Activated naive CD8-positive, alpha-beta T cell treated with anti-CD3 and anti-CD28 coated beads, Interleukin-2, amount 10 ng/mL, durations not matched to agents 7 days and 5 days (primary cell): ENCODE data around the gene ITGAD. TPM values are rescaled to one million over a fixed set of nuclear protein-coding genes. Genes with fewer than 3 reads are reported as not detected.
A peak's percentile ranks its signal among the peaks of the same experiment; 100 is the strongest.

ENCODE experiments used
- ATAC-seq: fragments of 150-1000 bp; cut with Tn5 transposase; one replicate; pipeline ENCODE4 v1.10.0; 2021; ENCODE audit warnings: low read depth, moderate library complexity
- POLR2A ChIA-PET: fragments of 350-600 bp; sonication (Branson Sonifier 250); formaldehyde crosslinking; loops from one replicate; lab custom pipeline; 2021; ENCODE audit warnings: antibody characterized with exemption; lab: Charles Lee
- DNase-seq: peaks from one replicate; pipeline ENCODE4 v3.0.0; 2021
- H3K27ac Mint-ChIP-seq: one replicate; pipeline ENCODE4 v1.8.0; 2022; ENCODE audit warnings: mild to moderate bottlenecking, mixed read lengths
- H3K27me3 Mint-ChIP-seq: one replicate; pipeline ENCODE4 v1.8.0; 2022; ENCODE audit warnings: mild to moderate bottlenecking, moderate library complexity, mixed read lengths
- H3K36me3 Mint-ChIP-seq: one replicate; pipeline ENCODE4 v1.8.0; 2021; ENCODE audit warnings: mild to moderate bottlenecking, mixed read lengths
- H3K4me1 Mint-ChIP-seq: one replicate; pipeline ENCODE4 v1.8.0; 2021; ENCODE audit warnings: mixed read lengths
- H3K4me3 Mint-ChIP-seq: one replicate; pipeline ENCODE4 v1.8.0; 2022; ENCODE audit warnings: mild to moderate bottlenecking, moderate library complexity, mixed read lengths
- H3K9me3 Mint-ChIP-seq: one replicate; pipeline ENCODE4 v1.8.0; 2021; ENCODE audit warnings: mixed read lengths
- total RNA-seq, 2 experiments: library from RNA; stranded (reverse); gene quantifications; one replicate each; pipeline ENCODE4 v1.2.3, GENCODE V29; 2021

The ITGAD gene
- total RNA-seq, 2 experiments from 2014 or later = 0.09 to 0.28 TPM

DNA sequence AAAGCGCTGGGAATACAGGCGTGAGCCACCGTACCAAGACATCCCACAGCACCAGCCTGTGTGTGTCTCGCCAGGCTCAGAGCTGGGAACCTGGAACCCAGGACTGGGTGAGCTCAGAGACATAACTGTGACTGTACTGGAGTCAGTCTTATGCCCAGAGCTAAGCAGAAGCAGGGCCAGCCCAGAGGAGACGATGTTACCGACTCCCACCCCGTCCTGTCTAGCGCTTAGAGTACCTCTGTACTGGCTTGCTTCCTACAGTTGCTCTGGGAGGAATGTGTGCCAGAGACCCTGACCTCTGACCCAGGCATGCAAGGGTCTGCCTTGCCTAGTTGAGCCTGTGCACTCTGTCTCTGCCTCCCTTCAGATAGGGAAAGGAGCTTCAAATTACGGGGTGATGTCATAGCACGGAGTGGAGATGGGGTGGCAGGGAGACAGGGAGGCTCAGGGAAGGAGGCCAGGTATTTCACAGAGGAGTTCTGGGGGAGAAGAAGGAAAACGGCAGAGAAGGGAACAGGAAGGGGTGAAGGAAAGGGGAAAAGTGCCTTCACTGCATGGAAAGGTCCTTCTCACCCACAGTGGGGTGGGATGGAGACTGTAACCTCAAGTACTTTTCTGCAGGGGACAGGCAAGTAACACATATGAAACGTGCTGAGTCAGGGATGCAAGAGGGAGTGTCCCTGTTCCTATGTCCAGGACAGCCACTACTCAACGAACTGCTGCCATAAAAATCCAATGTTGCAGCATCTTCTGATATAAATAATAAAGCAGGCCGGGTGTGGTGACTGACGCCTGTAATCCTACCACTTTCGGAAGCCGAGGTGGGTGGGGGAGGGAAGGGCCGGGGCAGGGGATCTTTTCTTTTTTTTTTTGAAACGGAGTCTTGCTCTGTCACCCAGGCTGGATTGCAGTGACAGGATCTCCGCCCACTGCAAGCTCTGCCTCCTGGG lies 60.4 kb downstream of the ITGAD start:
- POLR2A ChIA-PET = interaction anchor here (0.7 kb wide), 1 partner anchor 126 kb away, joined by 3 read pairs; no protein-coding TSS in a partner anchor
- H3K27ac Mint-ChIP-seq = peak overlapping the region; percentile 9
- H3K4me1 Mint-ChIP-seq = peaks cover 37% of the 10 kb centered on the region
- peaks cover 13% of the 10 kb centered on the region for H3K36me3 Mint-ChIP-seq
- H3K9me3 Mint-ChIP-seq = no peaks in the 10 kb centered on the region
- ATAC-seq (no peak), DNase-seq (no peak)
- H3K27me3 Mint-ChIP-seq = no peaks in the 10 kb centered on the region
- no peak overlapping the region for H3K4me3 Mint-ChIP-seq

- POLR2A ChIA-PET = interaction anchor here (0.6 to 5.9 kb wide), 6 partner anchors 32 to 418 kb away, joined by 3 to 23 read pairs (median 4); partner anchors contain the start of genes FUS, RUSF1 and ZNF267
- H3K4me3 Mint-ChIP-seq = peak overlapping the region; percentile 68
- no peaks in the 10 kb centered on the region for H3K27me3 Mint-ChIP-seq
- peaks cover 47% of the 10 kb centered on the region for H3K4me1 Mint-ChIP-seq
- DNase-seq (peak; percentile 50), ATAC-seq (no peak)
- no peaks in the 10 kb centered on the region for H3K9me3 Mint-ChIP-seq
- peaks cover 13% of the 10 kb centered on the region for H3K36me3 Mint-ChIP-seq
- H3K27ac Mint-ChIP-seq = peak overlapping the region; percentile 49
Observed at GRCh38 chr16:31455601-31456314, 62.6 kb downstream of the ITGAD start.

DNA sequence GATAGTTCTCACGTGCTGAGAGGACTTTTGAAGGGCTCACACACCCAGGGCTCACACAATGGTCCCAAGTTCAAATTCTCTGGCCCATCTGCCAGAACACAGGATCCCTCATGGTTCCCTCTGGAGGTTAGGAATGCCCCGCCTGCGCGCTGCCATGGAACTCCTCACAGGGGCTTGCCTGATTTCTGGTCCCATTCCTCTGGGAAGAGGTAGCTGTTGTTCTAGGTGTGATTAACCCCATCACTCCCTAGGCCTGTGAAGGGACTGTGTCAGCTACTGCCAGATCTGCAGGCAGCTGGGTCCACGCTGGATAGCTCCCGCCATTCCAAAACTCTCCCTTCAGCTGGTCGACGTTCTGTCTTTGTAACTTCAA lies 63.8 kb downstream of the ITGAD start:
- DNase-seq (no peak), ATAC-seq (no peak)
- H3K4me1 Mint-ChIP-seq = peaks cover 45% of the 10 kb centered on the region
- POLR2A ChIA-PET = interaction anchor here (0.6 to 5.9 kb wide), 5 partner anchors 13 to 315 kb away, joined by 3 to 23 read pairs (median 13); partner anchors contain the start of genes PYCARD and RUSF1
- H3K4me3 Mint-ChIP-seq = peak overlapping the region; percentile 87
- H3K36me3 Mint-ChIP-seq = peaks cover 13% of the 10 kb centered on the region
- H3K9me3 Mint-ChIP-seq = no peaks in the 10 kb centered on the region
- H3K27me3 Mint-ChIP-seq = no peaks in the 10 kb centered on the region
- no peak overlapping the region for H3K27ac Mint-ChIP-seq

GRCh38 chr16:31458073-31458843 lies 65.1 kb downstream of the ITGAD start:
- POLR2A ChIA-PET = interaction anchor here (0.7 to 5.9 kb wide), 20 partner anchors 16 to 516 kb away, joined by 3 to 36 read pairs (median 7); partner anchors contain the start of genes FUS, KAT8, PYCARD and RUSF1
- H3K4me3 Mint-ChIP-seq = peak overlapping the region; percentile 87
- H3K9me3 Mint-ChIP-seq = no peaks in the 10 kb centered on the region

DNA sequence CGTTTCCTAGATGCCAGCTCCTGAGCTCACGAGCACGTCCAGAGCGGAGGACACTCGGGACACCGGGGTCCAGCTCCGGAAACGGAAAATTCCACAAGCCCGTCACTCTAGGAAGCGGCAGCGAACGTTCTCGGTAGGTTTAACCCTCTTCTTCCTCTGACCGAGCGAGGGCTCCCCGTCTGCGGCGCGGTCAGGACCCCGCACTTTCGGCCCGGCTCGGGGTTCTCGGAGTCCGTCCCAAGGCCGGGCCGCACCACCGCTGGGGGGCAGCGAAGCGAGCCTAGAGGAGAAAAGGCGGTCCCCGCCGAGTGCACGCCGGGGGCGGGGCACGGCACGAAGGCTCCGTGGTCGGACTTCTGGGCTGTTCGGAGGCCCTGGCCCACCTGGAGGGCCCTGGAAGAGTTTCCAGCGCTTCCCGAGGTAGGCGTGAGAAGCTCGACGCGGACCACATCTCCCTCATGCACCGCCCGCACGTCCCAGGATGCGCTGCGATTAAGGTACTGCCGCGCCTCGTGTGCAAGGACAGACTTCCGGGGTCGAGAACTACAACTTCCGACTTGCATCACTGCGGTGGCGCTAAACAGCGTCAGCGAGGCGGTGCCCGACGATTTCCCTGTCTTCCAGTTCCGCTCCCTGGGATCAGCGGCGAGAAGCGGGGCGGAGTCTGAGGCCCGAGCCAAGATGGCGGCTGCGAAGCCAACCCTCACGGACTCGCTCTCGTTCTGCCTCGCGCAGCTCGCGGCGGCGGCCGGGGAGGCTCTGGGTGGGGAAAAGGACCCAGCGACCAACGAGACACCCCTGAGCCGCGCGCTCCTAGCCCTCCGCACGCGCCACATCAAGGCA lies 65.9 kb downstream of the ITGAD start, which contains the start of gene ARMC5:
Gene ARMC5 (plus strand): TSS at position 658 of the 843 bp plus-strand sequence. CDS start 24 bp downstream, at position 682.
- Mint-ChIP-seq H3K36me3 (peaks cover 14% of the 10 kb centered on the region), H3K9me3 (no peaks in the 10 kb centered on the region), H3K4me3 (peak within 1 kb of the TSS; percentile 92), H3K4me1 (peaks cover 38% of the 10 kb centered on the region), H3K27ac (peak within 1 kb of the TSS; percentile 97), H3K27me3 (no peaks in the 10 kb centered on the region)
- POLR2A ChIA-PET = interaction anchor here (0.7 to 5.9 kb wide), 27 partner anchors 13 to 517 kb away, joined by 3 to 36 read pairs (median 5); partner anchors contain the start of genes FUS, KAT8, PYCARD and RUSF1
- DNase-seq (peak; percentile 95), ATAC-seq (peak; percentile 66)

More at GRCh38 chr16:31458073-31458843, 65.1 kb downstream of the ITGAD start:
- H3K4me1 Mint-ChIP-seq = peaks cover 41% of the 10 kb centered on the region
- peak; percentile 31 for ATAC-seq
- H3K27me3 Mint-ChIP-seq = no peaks in the 10 kb centered on the region
- peak; percentile 83 for DNase-seq
- peaks cover 13% of the 10 kb centered on the region for H3K36me3 Mint-ChIP-seq
- peak overlapping the region; percentile 97 for H3K27ac Mint-ChIP-seq

DNA sequence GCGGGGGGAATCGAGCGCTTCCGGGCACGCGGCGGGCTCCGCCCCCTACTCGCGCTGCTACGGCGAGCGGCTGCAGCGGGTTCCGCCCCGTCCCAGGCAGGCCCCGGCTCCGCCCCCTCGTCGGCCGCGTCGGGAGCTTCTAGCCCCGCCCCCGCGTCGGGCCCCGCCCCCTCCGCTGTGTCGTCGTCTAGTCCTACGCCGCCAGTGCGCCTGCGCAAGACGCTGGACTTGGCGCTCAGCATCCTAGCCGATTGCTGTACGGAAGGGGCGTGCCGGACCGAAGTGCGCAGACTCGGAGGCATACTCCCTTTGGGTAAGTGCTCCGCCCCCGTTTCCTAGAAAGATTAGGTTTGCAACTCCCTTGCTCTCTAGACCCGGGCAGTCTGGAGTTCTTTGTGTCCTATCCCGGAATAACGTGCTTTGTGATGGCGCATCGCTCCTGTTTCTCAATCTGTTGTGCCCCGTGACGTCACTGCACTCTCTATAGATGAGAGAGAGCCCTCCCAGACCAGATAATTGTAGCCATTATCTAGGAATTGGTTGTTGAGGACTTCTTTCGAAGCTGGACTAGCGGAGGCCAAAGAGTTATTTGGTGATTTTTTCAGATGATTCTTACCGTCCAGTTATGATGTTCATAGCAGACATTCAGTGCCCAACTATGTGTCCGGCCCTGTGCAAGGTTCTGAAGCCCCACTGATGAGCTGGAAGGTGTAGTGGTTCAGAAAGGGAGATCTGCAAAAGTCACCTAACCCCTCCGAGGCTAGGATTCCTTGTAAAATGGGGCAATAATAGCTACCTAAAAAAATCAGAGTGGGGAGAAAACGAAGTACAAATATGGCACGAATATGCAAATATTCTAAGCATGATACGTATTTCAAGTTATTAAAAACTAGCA lies 66.8 kb downstream of the ITGAD start:
- H3K4me1 Mint-ChIP-seq = peaks cover 36% of the 10 kb centered on the region
- H3K4me3 Mint-ChIP-seq = peak overlapping the region; percentile 92
- DNase-seq (peak; percentile 100), ATAC-seq (peak; percentile 72)
- no peaks in the 10 kb centered on the region for H3K27me3 Mint-ChIP-seq
- POLR2A ChIA-PET = interaction anchor here (0.7 to 5.9 kb wide), 29 partner anchors 8 to 518 kb away, joined by 3 to 36 read pairs (median 5); partner anchors contain the start of genes FUS, KAT8, PYCARD and RUSF1
- peaks cover 14% of the 10 kb centered on the region for H3K36me3 Mint-ChIP-seq
- peak overlapping the region; percentile 97 for H3K27ac Mint-ChIP-seq
- no peaks in the 10 kb centered on the region for H3K9me3 Mint-ChIP-seq

- Mint-ChIP-seq H3K36me3 (peaks cover 13% of the 10 kb centered on the region), H3K27me3 (no peaks in the 10 kb centered on the region), H3K4me3 (peak overlapping the region; percentile 92), H3K9me3 (no peaks in the 10 kb centered on the region), H3K27ac (peak overlapping the region; percentile 92), H3K4me1 (peaks cover 30% of the 10 kb centered on the region)
- POLR2A ChIA-PET = interaction anchor here (0.7 to 5.9 kb wide), 19 partner anchors 9 to 475 kb away, joined by 3 to 36 read pairs (median 5); partner anchors contain the start of genes FUS, KAT8, RUSF1 and ZNF267
- ATAC-seq (no peak), DNase-seq (no peak)
Observed at GRCh38 chr16:31460582-31461002, 67.5 kb downstream of the ITGAD start.

GRCh38 chr16:31461201-31461920 lies 68.2 kb downstream of the ITGAD start:
- H3K36me3 Mint-ChIP-seq = peaks cover 12% of the 10 kb centered on the region
- H3K4me3 Mint-ChIP-seq = peak overlapping the region; percentile 1
- H3K9me3 Mint-ChIP-seq = no peaks in the 10 kb centered on the region
- DNase-seq = no peak
- POLR2A ChIA-PET = interaction anchor here (0.7 to 5.9 kb wide), 14 partner anchors 10 to 412 kb away, joined by 3 to 36 read pairs (median 11); partner anchors contain the start of genes FUS, KAT8, RUSF1 and ZNF267
- peaks cover 25% of the 10 kb centered on the region for H3K4me1 Mint-ChIP-seq
- peak overlapping the region; percentile 69 for H3K27ac Mint-ChIP-seq
- ATAC-seq = no peak
- H3K27me3 Mint-ChIP-seq = no peaks in the 10 kb centered on the region

DNA sequence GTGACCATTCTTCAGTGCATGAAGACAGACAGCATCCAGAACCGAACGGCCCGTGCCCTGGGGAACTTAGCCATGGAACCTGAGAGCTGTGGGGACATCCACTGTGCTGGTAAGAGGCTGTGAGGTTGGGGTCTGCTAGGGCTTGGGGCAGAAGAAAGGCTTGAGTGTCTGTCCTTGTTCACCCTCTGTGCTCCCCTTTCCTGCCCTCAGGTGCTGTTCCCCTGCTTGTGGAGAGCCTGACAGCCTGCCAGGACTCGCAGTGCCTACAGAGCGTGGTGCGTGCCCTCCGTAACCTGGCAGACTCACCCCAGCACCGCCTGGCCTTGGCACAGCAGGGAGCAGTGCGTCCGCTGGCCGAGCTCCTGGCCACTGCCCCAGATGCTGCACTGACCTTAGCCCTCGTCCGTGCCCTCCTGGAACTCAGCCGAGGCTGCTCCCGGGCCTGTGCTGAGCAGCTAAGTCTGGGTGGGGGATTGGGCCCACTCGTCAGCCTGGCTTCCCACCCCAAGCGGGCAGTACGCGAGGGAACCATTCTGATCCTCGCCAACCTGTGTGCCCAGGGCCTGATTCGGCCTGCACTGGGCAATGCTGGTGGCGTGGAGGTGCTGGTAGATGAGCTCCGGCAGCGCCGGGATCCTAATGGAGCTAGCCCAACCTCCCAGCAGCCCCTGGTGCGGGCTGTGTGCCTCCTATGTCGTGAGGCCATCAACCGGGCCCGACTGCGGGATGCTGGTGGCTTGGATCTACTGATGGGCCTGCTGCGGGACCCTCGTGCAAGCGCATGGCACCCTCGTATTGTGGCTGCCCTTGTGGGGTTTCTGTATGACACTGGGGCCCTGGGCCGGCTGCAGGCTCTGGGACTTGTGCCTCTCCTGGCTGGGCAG lies 69.0 kb downstream of the ITGAD start:
- POLR2A ChIA-PET = no interaction called here
- DNase-seq = no peak
- Mint-ChIP-seq H3K4me3 (no peak overlapping the region), H3K9me3 (no peaks in the 10 kb centered on the region), H3K36me3 (peaks cover 10% of the 10 kb centered on the region), H3K4me1 (peaks cover 25% of the 10 kb centered on the region), H3K27ac (no peak overlapping the region), H3K27me3 (no peaks in the 10 kb centered on the region)
- no peak for ATAC-seq
